Panc1 (cell line): ENCODE measurements around the gene CYP2S1.

ENCODE experiments used
- POLR2AphosphoS5 ChIP-seq: IDR thresholded peaks from 2 replicates; pipeline ENCODE4 v1.6.1; 2012; ENCODE audit warnings: mild to moderate bottlenecking, low read depth, low read length, moderate library complexity
- REST ChIP-seq, 2 experiments: IDR thresholded peaks; 2 replicates each; pipeline ENCODE4 v1.6.1; 2011 to 2012; ENCODE audit warnings: low read depth in 2 of 2, control low read depth in 1 of 2, low read length in 1 of 2, mild to moderate bottlenecking in 1 of 2, moderate library complexity in 1 of 2; ENCODE audit not compliant: insufficient read depth in 1 of 2
- TF ChIP-seq, protein P1 (sequence below): fragments of 450-650 bp; IDR thresholded peaks from 2 replicates; pipeline ENCODE4 v1.5.1; 2017; ENCODE audit warnings: mild to moderate bottlenecking

- TF ChIP-seq POLR2AphosphoS5, result peak; percentile 45; the same call in 1 of the 2 replicates
- TF ChIP-seq, protein P1, sequence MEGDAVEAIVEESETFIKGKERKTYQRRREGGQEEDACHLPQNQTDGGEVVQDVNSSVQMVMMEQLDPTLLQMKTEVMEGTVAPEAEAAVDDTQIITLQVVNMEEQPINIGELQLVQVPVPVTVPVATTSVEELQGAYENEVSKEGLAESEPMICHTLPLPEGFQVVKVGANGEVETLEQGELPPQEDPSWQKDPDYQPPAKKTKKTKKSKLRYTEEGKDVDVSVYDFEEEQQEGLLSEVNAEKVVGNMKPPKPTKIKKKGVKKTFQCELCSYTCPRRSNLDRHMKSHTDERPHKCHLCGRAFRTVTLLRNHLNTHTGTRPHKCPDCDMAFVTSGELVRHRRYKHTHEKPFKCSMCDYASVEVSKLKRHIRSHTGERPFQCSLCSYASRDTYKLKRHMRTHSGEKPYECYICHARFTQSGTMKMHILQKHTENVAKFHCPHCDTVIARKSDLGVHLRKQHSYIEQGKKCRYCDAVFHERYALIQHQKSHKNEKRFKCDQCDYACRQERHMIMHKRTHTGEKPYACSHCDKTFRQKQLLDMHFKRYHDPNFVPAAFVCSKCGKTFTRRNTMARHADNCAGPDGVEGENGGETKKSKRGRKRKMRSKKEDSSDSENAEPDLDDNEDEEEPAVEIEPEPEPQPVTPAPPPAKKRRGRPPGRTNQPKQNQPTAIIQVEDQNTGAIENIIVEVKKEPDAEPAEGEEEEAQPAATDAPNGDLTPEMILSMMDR, result no peak
- TF ChIP-seq REST (IDR thresholded peaks at IDR 0.05; ENCODE audit: insufficient read depth in 1 of 2, low read depth in 2 of 2, low read length in 1 of 2), result no peak
Observed at GRCh38 chr19:41223431-41224234, 30.6 kb downstream of the CYP2S1 start.
